NCI-H1417 treated with DMSO at 0.1 percent for 48 hours (cell line): ENCODE measurements around the gene LRCH3.

ENCODE experiments used
- DNase-seq: peaks from one replicate; lab custom pipeline; 2025; lab: John Stamatoyannopoulos, UW

Gene LRCH3

DNA sequence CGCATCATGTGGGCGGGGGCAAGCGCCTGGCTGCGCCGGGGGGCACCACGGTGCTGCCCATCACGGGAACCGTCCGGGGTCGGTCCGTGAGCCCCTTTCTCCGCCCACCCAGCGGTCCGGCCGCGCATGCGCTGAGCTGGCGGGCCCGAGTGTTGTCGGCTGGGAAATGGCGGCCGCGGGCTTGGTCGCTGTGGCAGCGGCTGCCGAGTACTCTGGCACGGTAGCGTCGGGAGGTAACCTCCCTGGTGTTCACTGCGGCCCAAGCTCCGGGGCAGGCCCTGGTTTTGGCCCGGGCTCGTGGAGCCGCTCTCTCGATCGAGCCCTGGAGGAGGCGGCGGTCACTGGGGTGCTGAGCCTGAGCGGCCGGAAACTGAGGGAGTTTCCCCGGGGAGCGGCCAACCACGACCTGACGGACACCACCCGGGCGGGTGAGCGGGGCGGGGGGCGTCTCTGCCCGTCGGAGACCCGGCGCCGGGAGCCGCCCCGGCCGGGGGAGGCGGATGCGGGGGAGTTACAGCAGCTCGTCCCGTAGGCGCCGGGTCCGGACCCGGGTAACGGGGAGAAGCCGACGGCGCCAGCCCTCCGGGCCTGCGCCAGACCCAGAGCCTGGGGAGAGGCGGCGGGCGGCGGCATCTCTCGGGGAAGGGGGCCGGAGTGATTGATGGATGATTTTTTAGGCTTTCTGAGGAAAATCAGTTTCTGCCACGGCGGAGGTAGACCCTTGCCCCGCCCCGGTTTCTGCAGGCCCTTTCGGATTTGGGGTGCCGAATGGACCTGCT lies at the start of gene LRCH3:
Gene LRCH3 (plus strand): TSS at position 142 of the 779 bp plus-strand sequence. CDS start 25 bp downstream, at position 167.
- DNase-seq, result peak; percentile 56

DNA sequence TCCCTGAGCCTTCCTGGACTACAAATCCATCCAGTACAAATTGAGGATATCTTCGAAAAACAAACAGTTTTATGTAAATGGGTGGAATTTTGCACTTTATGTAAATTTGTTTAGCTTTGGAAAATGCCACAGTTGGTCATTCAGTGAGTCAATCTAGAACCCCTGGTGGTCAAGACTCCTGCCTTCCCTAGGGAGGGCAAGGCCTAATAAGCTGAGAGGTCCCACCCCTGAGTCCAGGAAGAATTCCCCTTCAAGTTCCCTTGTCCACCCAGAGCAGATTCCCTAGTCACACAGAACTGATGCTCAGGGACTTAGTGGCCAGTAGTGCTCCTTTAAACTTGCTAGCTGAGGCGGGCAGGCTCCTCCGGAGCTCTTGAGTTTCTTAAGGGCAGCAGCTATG lies 48.3 kb upstream of the LRCH3 start:
- DNase-seq, result no peak

- DNase-seq, result no peak
These were observed 44.8 kb upstream of the LRCH3 start for GRCh38 chr3:197746209-197746608.

DNA sequence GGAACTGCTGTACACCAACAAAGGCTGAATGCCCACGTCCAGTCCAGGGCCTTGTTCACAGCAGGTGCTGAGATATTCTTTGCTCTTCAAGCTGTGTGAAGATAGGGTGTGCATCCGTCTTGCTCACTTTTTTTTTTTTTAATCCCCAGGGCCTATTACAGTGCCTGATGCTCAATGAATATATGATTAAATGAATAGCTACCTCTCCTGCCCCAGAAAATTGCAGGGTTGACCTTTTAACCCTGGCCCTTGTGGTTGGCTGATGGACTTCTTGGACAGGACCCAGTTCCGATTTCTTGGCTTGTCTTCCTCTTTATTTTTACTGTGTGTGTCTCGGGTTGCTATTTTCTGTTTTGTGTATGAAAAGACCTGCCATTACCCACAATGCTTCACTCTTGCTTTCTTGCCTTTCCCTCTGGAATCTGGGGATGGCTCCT lies 44.2 kb upstream of the LRCH3 start:
- DNase-seq, result no peak

GRCh38 chr3:197748597-197749314 lies 42.3 kb upstream of the LRCH3 start:
- no peak for DNase-seq

- DNase-seq, result no peak
These were observed 41.8 kb upstream of the LRCH3 start for GRCh38 chr3:197749315-197749600.

GRCh38 chr3:197749601-197750395 lies 41.3 kb upstream of the LRCH3 start, which contains the start of gene FYTTD1:
Gene FYTTD1, plus strand, starts transcription at chr3:197749883. Its CDS starts 89 bp downstream, at chr3:197749972.
- DNase-seq, result peak; percentile 84

DNA sequence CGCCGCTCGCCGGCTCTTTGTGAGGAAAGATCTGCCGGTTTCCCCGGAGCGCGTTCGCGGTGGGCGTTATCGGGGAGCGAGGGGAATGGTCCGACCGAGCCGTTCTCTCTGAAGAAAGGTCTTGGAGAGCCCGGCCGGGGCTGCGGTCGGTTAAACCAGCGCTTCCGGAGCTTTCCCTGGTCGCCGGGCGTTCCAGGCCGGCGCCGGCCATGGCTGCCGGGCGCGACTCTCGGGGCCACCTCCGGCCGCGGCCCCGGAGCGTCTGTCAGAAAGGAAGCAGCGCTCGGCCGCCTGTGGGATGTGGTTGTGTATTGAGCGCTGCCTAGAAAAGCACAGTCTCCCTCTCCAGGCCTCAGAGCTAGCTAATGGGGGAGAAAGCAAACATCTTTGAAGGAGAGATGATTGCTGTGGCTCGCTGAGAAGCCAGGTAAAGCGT lies 40.6 kb upstream of the LRCH3 start:
- no peak for DNase-seq

- DNase-seq, result no peak
These were observed 40.0 kb upstream of the LRCH3 start for GRCh38 chr3:197750858-197751737.

DNA sequence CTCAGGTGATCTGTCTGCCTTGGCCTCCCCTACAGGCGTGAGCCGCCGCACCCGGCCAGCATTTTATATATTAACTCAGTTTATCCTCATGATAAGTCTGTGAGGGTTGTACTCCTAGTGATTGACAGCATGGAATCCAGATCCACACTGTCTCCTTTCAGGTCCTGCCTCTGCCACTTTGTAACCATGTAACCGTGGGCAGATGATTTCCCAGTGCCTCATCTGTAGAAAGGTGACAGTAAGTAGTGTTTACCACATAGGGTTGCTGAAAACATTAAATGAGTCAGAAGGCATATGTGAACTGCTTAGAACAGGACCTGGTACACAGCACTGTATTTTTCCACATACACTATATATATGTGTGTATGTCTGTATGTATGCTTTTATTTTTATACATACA lies 38.9 kb upstream of the LRCH3 start:
- no peak for DNase-seq

GRCh38 chr3:197753263-197753662 lies 37.8 kb upstream of the LRCH3 start:
- DNase-seq, result no peak

GRCh38 chr3:197756704-197757103 lies 34.4 kb upstream of the LRCH3 start:
- no peak for DNase-seq

DNA sequence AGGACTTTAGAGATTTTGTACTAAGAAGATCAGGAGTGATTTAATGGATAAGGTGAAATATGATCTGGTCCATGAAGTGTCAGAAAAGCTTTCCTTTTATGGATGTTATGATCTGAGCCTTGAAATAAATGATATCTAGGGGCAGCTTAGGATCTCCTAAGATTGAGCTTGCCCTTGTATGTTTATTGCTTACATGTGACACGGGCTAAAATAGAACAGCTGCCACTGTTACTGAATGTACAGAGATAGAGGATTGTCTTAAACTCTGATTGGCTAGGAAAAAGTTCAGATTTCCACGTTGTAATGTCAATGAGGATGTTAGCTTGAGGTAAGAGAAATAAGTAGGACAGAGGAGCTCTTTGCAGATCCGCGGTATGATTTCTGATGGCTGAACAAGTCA lies 32.5 kb upstream of the LRCH3 start:
- no peak for DNase-seq

- no peak for DNase-seq
These were observed 29.3 kb upstream of the LRCH3 start for GRCh38 chr3:197761784-197762183.

- DNase-seq, result no peak
These were observed 15.7 kb upstream of the LRCH3 start for GRCh38 chr3:197775317-197775716.

- DNase-seq, result no peak
These were observed 8.8 kb upstream of the LRCH3 start for GRCh38 chr3:197782230-197782629.

DNA sequence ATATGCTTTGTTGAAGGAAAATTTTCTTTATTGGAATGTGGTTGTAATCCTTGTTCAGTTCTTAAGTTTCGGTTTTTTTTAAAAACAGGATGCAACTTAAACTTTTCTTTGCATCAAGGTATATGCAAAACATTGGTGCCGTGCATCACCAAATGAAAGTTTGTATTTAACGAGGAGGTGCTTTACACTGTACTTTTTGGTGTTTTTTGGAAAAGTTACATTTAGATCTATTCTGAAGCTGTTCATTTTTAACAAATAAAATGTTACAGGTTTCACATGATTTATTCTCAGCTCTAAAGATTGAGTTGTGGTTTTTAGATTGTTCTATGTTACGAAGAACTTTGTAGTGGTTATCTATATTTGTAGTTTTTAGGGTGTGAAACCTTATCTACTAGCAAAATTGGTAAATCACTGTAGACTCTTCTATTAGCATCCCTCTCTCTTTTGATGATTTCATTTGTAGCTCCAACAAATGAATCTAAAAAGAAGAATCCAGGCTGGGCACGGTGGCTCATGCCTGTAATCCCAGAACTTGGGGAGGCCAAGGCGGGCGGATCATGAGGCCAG lies 7.0 kb upstream of the LRCH3 start:
- no peak for DNase-seq

DNA sequence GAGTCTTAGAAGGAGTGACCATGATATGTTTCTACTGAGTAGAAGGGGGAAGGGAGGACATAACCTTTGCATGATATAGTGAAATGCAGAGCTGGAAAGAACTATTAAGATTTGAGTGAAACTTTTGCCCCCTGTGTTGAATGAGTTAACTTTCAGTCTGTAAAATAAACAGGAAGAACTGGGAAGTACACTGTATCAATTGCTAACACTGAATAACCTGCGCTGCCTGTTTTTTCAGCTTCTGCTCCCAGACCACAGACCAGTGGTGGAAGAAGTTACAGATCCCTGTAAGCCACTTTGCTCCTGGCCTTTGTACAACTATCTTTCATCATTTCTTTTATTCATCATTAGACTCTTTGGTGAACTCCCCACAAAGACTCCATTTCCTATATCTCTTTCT lies 3.6 kb upstream of the LRCH3 start:
- no peak for DNase-seq

- no peak for DNase-seq
These were observed 1.7 kb upstream of the LRCH3 start for GRCh38 chr3:197789309-197789708.

DNA sequence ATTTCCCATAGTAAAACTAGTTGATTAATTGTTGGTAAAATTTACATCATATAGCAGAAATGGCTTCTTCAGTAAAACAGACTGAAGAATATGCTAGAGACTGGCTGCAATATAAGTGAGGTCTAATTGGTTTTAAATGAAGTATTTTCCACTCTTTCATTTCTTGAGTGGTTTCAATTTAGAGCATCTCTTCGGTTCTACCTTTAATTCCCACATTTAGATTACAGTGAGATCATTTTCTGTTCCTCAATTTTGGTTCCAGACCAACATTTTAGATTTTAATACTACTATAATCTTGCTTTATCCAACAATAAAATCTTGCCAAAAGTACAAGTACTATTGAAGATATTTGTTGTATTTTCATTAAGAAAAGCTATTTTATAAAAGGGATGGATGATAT lies 1.0 kb upstream of the LRCH3 start:
- DNase-seq, result no peak

DNA sequence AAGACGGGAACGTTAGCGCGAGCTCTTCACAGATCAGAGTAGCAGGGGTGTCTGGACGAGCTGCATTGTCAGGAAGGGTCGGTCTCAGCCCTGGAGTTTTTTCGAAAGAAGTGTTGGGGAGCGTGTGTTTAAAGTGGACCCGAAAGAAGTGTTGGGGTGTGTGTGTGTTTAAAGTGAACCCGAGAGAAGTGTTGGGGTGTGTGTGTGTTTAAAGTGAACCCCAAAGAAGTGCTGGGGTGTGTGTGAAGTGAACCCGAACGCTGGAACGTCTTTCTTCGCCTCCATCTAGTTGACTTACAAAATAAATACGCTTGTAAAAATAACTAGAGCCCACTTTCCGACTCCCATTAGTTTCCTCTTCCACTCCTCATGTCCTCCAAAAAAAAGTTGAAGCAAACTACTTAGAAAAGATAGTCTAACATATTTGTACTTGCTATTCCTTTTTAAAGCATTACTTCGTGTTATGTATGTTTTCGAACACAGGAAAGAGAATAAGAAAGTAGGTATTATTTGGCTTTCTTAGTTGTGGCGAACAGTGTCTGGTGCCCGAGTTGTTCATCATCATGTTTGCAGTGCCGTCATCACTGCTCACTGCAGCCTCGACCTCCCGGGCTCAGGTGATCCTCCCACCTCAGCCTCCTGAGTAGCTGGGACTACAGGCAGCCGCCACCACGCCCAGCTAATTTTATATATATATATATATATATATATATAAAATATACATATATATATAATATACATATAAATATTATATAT lies 1.0 kb downstream of the LRCH3 start:
- no peak for DNase-seq
